Uterus (tissue), 2 donors: ENCODE measurements around the gene FLRT3.

Experiments
- POLR2A ChIP-seq, 2 donors: fragments of 450-650 bp; IDR thresholded peaks; one replicate each; pipeline ENCODE4 v1.6.1; 2016; ENCODE audit warnings: antibody characterized with exemption in 2 of 2, mild to moderate bottlenecking in 1 of 2, moderate library complexity in 1 of 2
- TF ChIP-seq, protein P1 (sequence below), 4 experiments: fragments of 200-600 bp in 2 of 4; fragments of 450-650 bp in 2 of 4; sonication (generic) in 2 of 4; IDR thresholded peaks; one replicate each; pipeline ENCODE4 v1.5.1; 2016 to 2019; ENCODE audit warnings: antibody characterized with exemption in 4 of 4, mild to moderate bottlenecking in 2 of 4, moderate library complexity in 1 of 4

DNA sequence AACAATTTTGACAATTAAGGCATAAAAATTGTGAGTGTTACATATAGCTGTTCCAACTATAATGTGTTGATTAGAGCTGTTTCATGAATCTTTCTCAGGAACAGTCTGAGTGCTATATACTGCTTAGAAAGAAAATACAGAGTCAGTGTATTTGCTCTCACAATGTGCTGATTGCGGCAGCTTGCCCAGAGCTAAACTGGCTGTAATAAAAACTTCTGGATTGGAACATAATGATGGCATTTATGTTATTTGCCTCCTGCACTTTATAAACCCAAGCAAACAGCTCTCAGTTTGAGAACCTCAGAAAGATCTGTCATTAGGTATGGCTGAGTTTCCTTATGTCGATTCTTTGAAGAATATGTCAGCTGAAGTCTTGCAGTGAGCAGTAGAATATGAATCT is 29.5 kb downstream of the FLRT3 start:
- TF ChIP-seq, protein P1, sequence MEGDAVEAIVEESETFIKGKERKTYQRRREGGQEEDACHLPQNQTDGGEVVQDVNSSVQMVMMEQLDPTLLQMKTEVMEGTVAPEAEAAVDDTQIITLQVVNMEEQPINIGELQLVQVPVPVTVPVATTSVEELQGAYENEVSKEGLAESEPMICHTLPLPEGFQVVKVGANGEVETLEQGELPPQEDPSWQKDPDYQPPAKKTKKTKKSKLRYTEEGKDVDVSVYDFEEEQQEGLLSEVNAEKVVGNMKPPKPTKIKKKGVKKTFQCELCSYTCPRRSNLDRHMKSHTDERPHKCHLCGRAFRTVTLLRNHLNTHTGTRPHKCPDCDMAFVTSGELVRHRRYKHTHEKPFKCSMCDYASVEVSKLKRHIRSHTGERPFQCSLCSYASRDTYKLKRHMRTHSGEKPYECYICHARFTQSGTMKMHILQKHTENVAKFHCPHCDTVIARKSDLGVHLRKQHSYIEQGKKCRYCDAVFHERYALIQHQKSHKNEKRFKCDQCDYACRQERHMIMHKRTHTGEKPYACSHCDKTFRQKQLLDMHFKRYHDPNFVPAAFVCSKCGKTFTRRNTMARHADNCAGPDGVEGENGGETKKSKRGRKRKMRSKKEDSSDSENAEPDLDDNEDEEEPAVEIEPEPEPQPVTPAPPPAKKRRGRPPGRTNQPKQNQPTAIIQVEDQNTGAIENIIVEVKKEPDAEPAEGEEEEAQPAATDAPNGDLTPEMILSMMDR (IDR thresholded peaks at IDR 0.05), result no peak
- no peak for TF ChIP-seq POLR2A (IDR thresholded peaks at IDR 0.05)
